Neural crest cell (in vitro differentiated cells): ENCODE data around the gene WDFY3. TPM values are rescaled to one million over a fixed set of nuclear protein-coding genes. Genes with fewer than 3 reads are reported as not detected.

Experiments used
- DNase-seq: peaks from one replicate; pipeline ENCODE4 v3.0.0; 2021; ENCODE audit warnings: low read depth, mixed read lengths, low spot score
- H3K27ac Mint-ChIP-seq: one replicate; pipeline ENCODE4 v1.8.0; 2021; ENCODE audit warnings: mild to moderate bottlenecking, mixed read lengths; ENCODE audit not compliant: unreplicated experiment
- H3K27me3 Mint-ChIP-seq: 2 replicates; pipeline ENCODE4 v1.8.0; 2021; ENCODE audit warnings: low read depth, mild to moderate bottlenecking, mixed read lengths
- H3K36me3 Mint-ChIP-seq: 2 replicates; pipeline ENCODE4 v1.8.0; 2021; ENCODE audit warnings: low read depth, mild to moderate bottlenecking, mixed read lengths
- H3K4me1 Mint-ChIP-seq: 2 replicates; pipeline ENCODE4 v1.8.0; 2021; ENCODE audit warnings: mixed read lengths
- H3K4me3 Mint-ChIP-seq: one replicate; pipeline ENCODE4 v1.8.0; 2021; ENCODE audit warnings: mild to moderate bottlenecking, mixed read lengths
- H3K9me3 Mint-ChIP-seq: 2 replicates; pipeline ENCODE4 v1.8.0; 2021; ENCODE audit warnings: mixed read lengths
- total RNA-seq: library from RNA; stranded (reverse); gene quantifications from 2 replicates; pipeline ENCODE4 v1.2.1, GENCODE V29; 2021
- TF ChIP-seq, protein P1 (sequence below): fragments of 200-600 bp; sonication (generic); conservative IDR thresholded peaks from 2 replicates; pipeline ENCODE4 v1.5.0; 2021; ENCODE audit warnings: antibody characterized with exemption, mild to moderate bottlenecking

The WDFY3 gene
- total RNA-seq, 1 donor from 2014 or later, result 53.5 TPM

DNA sequence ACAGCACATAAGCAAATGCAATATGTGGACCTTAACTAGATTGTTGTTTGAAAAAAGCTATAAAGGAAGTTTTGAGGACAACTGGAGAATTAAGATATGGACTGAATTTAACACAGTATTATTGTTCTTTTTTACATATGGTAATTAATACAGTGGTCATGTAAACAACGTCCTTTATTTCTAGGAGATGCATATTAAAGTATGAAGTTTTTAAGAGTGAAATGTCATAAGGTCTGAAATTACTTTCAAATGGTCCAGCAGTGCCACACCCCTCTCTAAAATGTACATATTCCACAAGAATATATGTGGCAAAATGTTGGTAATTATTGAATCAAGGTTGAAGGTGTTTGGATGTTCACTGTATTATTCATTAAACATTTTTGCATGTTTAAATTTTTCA lies 40.9 kb downstream of the WDFY3 start:
- Mint-ChIP-seq H3K36me3 (peaks cover 6% of the 10 kb centered on the region), H3K4me1 (peaks cover 5% of the 10 kb centered on the region), H3K27ac (no peak overlapping the region), H3K9me3 (no peaks in the 10 kb centered on the region), H3K4me3 (no peak overlapping the region), H3K27me3 (no peaks in the 10 kb centered on the region)
- TF ChIP-seq, protein P1, sequence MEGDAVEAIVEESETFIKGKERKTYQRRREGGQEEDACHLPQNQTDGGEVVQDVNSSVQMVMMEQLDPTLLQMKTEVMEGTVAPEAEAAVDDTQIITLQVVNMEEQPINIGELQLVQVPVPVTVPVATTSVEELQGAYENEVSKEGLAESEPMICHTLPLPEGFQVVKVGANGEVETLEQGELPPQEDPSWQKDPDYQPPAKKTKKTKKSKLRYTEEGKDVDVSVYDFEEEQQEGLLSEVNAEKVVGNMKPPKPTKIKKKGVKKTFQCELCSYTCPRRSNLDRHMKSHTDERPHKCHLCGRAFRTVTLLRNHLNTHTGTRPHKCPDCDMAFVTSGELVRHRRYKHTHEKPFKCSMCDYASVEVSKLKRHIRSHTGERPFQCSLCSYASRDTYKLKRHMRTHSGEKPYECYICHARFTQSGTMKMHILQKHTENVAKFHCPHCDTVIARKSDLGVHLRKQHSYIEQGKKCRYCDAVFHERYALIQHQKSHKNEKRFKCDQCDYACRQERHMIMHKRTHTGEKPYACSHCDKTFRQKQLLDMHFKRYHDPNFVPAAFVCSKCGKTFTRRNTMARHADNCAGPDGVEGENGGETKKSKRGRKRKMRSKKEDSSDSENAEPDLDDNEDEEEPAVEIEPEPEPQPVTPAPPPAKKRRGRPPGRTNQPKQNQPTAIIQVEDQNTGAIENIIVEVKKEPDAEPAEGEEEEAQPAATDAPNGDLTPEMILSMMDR, result no peak
- DNase-seq, result no peak

DNA sequence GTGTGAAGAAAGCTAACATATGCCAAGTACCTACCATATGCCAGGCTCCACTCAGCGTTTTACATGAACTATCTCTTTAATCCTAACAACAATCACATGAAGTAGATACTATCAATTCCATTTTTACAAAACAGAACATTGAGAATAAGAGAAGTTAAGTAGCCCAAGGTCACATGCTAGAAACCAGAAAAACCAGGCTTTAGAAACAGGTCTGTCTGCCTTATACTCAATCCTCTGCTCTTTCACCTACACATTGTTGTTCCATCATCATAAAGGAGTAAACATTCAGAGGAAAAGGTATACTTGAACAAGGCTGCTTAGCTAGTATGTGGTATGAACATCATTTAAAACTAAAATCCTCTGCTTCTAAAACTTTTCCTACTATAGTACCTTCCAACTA lies 42.1 kb downstream of the WDFY3 start:
- peaks cover 10% of the 10 kb centered on the region for H3K36me3 Mint-ChIP-seq
- no peak overlapping the region for H3K27ac Mint-ChIP-seq
- no peak overlapping the region for H3K4me3 Mint-ChIP-seq
- H3K27me3 Mint-ChIP-seq, result no peaks in the 10 kb centered on the region
- H3K4me1 Mint-ChIP-seq, result peaks cover 5% of the 10 kb centered on the region
- TF ChIP-seq, protein P1, result no peak
- no peaks in the 10 kb centered on the region for H3K9me3 Mint-ChIP-seq
- DNase-seq, result no peak

DNA sequence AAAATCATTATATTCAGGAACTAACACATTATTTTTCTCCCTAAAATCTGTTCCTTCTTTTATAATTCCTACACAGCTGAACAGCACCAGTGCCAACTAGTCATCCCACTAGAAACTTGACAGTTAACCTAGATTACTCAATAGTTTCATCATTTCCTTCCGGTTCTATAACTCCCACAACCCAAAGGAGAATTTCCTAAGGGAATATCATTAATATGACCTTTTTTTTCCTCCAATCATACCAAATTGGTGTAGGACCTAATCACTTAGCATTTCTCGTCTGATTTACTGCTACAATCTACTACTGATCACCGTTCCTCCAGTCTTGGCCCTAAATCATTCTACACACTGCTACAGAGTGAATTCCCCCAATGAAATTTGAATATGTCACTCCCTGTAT lies 45.9 kb downstream of the WDFY3 start:
- H3K4me1 Mint-ChIP-seq, result peaks cover 9% of the 10 kb centered on the region
- no peak overlapping the region for H3K4me3 Mint-ChIP-seq
- H3K27ac Mint-ChIP-seq, result no peak overlapping the region
- DNase-seq, result no peak
- H3K36me3 Mint-ChIP-seq, result peaks cover 4% of the 10 kb centered on the region
- no peaks in the 10 kb centered on the region for H3K27me3 Mint-ChIP-seq
- no peaks in the 10 kb centered on the region for H3K9me3 Mint-ChIP-seq
- TF ChIP-seq, protein P1, result no peak

DNA sequence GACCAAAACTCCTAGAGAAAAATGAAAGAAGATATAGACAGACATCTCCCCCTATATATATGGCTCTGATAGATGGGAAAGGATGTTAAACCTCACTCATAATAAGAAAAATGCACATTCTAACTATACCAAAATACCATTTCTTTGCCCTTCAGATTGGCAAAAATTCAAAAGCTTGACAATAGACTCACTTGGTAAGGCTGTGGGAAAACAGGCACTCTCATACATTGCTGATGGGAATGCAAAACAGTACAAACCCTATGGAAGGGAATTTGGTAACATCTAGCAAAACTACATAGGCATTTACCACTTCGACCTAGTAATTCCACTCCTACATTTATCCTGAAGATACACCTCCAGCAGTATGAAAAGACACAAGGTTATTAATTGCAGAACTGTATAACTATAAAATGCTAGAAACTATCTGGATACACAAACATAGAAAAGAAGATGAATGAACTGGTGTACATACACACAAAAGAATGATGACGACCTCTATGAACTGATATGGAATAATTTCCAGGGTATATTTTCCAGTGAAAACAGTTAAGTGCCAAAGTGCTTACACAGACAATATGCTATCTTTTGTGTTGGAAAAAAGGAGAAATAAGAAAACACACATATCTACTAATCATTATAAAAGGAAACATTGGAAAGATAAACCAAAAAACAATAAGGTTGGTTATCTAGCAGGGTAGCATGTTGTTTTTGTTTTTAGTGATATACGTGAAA lies 48.5 kb downstream of the WDFY3 start:
- H3K27ac Mint-ChIP-seq, result no peak overlapping the region

DNA sequence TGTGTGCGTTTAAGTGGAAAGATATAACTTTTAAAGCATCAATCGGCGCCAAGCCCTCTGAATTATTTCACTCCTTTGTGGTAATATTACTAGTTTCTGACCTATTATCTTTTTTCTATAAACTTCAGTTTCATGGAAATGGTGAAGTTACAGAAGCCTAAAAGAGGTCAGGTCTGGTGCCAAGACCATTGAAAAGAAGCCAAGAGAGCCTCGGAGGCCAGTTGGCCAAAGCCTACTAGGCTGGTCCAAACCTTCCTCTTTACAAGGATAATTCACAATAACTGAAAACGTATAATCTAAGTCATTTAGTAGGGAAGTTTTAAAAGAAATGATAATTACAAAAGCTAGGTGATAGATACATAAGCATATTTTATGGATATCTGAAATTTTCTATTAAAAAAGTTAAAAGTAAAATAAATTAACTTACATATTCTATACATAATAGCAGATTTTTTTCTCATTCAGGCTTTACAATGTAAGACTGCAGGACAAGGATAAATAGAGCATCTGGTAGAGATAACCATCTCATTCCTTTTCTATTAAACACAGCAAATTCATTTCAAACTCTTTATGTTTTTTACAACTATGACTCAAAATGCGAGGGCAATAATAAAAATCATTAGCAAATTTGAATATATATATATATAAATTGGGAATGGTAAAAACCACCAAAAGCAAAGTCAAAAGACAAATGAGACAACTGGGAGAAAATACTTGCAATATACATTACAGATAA lies 49.2 kb downstream of the WDFY3 start:
- no peak for DNase-seq
- H3K27me3 Mint-ChIP-seq, result no peaks in the 10 kb centered on the region
- no peak overlapping the region for H3K4me3 Mint-ChIP-seq
- TF ChIP-seq, protein P1, result no peak
- no peak overlapping the region for H3K27ac Mint-ChIP-seq
- H3K9me3 Mint-ChIP-seq, result peaks cover 6% of the 10 kb centered on the region
- peaks cover 20% of the 10 kb centered on the region for H3K36me3 Mint-ChIP-seq
- peaks cover 4% of the 10 kb centered on the region for H3K4me1 Mint-ChIP-seq

More for the DNA sequence above, 48.5 kb downstream of the WDFY3 start:
- no peak overlapping the region for H3K4me3 Mint-ChIP-seq
- peaks cover 18% of the 10 kb centered on the region for H3K36me3 Mint-ChIP-seq
- TF ChIP-seq, protein P1, result no peak
- H3K4me1 Mint-ChIP-seq, result peaks cover 5% of the 10 kb centered on the region
- no peak for DNase-seq
- no peaks in the 10 kb centered on the region for H3K27me3 Mint-ChIP-seq
- peaks cover 6% of the 10 kb centered on the region for H3K9me3 Mint-ChIP-seq
